Peyer's patch (tissue), 4 donors: ENCODE data around the gene CTAG1A. TPM values are rescaled to one million over a fixed set of nuclear protein-coding genes. Genes with fewer than 3 reads are reported as not detected.
A peak's percentile ranks its signal among the peaks of the same experiment; 100 is the strongest.
"Not testable (repeated sequence)": the region's sequence is repeated elsewhere in the genome, so short reads cannot be mapped to it uniquely, and the experiment has no call there.

Source experiments
- DNase-seq, 3 donors: peaks; one replicate each; pipeline ENCODE4 v3.0.0-alpha.2; 2017 to 2019
- H3K27ac ChIP-seq, 4 donors: fragments of 200-600 bp; sonication (generic); one replicate each; pipeline ENCODE4 v1.5.1; 2016 to 2019
- H3K27me3 ChIP-seq, 2 donors: fragments of 200-600 bp; sonication (generic); one replicate each; pipeline ENCODE4 v1.5.1; 2019
- H3K36me3 ChIP-seq, 3 donors: fragments of 200-600 bp; sonication (generic); one replicate each; pipeline ENCODE4 v1.5.1; 2016 to 2019
- H3K4me1 ChIP-seq, 4 donors: fragments of 200-600 bp; sonication (generic); one replicate each; pipeline ENCODE4 v1.5.1; 2016 to 2019
- H3K4me3 ChIP-seq, 4 donors: fragments of 200-600 bp; sonication (generic); 1 replicate in 3 of 4; 2 replicates in 1 of 4; pipeline ENCODE4 v1.5.1; 2016 to 2019; ENCODE audit warnings: mild to moderate bottlenecking in 1 of 4
- H3K9me3 ChIP-seq, 4 donors: fragments of 200-600 bp; sonication (generic); one replicate each; pipeline ENCODE4 v1.5.1; 2016 to 2019; ENCODE audit warnings: mild to moderate bottlenecking in 1 of 4
- POLR2A ChIP-seq, 2 donors: fragments of 450-650 bp; IDR thresholded peaks; one replicate each; pipeline ENCODE4 v1.5.1; 2017; ENCODE audit warnings: antibody characterized with exemption in 2 of 2, mild to moderate bottlenecking in 2 of 2, moderate library complexity in 2 of 2
- total RNA-seq, 4 donors: library from RNA; depleted of rRNA; stranded (reverse); fragments of >200 nt; gene quantifications; one replicate each; pipeline ENCODE4 v1.1.0, GENCODE V29; 2016
- TF ChIP-seq, protein P1 (sequence below), 6 experiments: fragments of 450-650 bp in 4 of 6; fragments of 200-600 bp in 2 of 6; sonication (generic) in 1 of 6; IDR thresholded peaks; one replicate each; pipeline ENCODE4 v1.5.1; 2017 to 2019; ENCODE audit warnings: antibody characterized with exemption in 6 of 6, mild to moderate bottlenecking in 3 of 6, moderate library complexity in 1 of 6

CTAG1A gene
- not detected for total RNA-seq

DNA sequence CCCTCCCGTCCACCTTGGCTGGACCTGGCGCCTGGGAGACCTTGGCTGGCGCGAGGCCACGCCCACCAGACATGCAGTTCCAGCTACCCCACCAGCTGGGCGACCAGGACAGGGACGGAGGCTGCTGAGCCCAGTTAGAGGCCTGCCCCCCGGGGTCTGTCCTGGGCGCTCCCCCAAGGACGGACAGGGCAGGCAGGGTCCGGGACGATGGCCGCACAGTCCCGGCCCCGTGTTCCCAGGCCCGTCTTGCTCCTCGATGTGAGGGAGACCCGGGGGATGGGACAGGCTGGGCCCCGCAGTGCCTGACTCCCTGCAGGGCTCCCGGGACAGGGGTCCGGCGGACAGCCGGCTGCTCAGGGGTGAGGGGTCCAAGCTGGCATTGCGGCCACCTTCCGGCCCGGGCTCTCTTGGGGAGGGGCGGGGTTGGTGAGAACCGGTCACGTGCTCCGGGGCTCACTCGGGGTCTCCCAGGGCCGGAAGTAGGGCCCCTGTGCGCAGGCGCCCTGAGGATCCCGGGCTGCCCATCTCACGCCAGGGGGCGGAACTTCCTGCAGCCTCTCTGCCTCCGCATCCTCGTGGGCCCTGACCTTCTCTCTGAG lies at the start of gene CTAG1A:
Gene CTAG1A, plus strand, starts transcription at position 549 of the 599 bp plus-strand sequence. CDS start 74 bp downstream, outside the sequence.
- not testable (repeated sequence) for H3K27me3 ChIP-seq, H3K4me3 ChIP-seq, H3K4me1 ChIP-seq, H3K27ac ChIP-seq, DNase-seq, H3K36me3 ChIP-seq, H3K9me3 ChIP-seq

DNA sequence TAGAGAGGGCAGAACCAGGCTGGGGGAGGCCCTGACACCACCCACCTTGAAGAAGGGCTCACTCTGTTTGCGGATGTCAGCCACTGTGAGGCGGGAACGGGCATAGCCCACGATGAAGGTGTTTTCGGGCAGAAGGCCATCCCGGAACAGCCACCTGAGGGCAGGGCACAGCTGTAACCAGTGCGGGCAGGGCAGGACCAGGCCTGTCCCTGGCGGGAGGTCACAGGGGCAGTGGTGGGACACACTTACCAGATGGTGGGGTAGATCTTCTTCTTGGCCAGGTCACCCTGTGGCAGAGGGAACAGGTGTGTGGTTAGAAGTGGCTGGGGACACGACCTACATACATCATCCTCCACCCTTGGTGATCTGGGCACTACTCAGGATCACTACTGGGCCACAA lies 49.0 kb upstream of the CTAG1A start:
- TF ChIP-seq POLR2A (IDR thresholded peaks at IDR 0.05), result no peak
- TF ChIP-seq, protein P1, sequence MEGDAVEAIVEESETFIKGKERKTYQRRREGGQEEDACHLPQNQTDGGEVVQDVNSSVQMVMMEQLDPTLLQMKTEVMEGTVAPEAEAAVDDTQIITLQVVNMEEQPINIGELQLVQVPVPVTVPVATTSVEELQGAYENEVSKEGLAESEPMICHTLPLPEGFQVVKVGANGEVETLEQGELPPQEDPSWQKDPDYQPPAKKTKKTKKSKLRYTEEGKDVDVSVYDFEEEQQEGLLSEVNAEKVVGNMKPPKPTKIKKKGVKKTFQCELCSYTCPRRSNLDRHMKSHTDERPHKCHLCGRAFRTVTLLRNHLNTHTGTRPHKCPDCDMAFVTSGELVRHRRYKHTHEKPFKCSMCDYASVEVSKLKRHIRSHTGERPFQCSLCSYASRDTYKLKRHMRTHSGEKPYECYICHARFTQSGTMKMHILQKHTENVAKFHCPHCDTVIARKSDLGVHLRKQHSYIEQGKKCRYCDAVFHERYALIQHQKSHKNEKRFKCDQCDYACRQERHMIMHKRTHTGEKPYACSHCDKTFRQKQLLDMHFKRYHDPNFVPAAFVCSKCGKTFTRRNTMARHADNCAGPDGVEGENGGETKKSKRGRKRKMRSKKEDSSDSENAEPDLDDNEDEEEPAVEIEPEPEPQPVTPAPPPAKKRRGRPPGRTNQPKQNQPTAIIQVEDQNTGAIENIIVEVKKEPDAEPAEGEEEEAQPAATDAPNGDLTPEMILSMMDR (IDR thresholded peaks at IDR 0.05), result no peak
- DNase-seq, result no peak

DNA sequence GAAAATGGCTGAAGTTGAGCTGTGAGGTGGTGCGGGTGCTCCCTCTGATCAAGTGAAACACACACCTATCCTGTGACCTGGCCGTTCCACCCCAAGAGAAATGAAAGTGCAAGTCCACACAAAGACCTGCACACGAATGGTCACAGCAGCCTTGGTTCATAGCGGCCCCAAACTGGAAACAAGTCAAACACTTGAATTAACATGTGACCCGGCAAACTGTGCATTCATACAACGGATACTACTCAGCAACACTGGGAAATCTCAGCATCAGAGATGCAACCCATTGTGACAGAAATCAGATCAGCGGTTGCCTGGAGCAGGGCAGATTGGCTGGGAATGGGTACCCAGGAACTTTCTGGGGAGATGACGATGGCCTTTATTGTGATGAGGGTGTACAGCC lies 45.9 kb upstream of the CTAG1A start:
- no peak for TF ChIP-seq POLR2A (IDR thresholded peaks at IDR 0.05)
- TF ChIP-seq, protein P1 (IDR thresholded peaks at IDR 0.05), result no peak
- Histone ChIP-seq H3K27ac (no peak overlapping the region), H3K27me3 (no peaks in the 10 kb centered on the region), H3K4me1 (peaks cover 0 to 10% (median 3%) of the 10 kb centered on the region in 4 donors), H3K36me3 (peaks cover 0 to 4% (median 0%) of the 10 kb centered on the region in 3 donors), H3K4me3 (no peak overlapping the region), H3K9me3 (no peaks in the 10 kb centered on the region)
- DNase-seq, result no peak

More for the DNA sequence above, 49.0 kb upstream of the CTAG1A start:
- H3K4me1 ChIP-seq, result peaks cover 0 to 6% (median 2%) of the 10 kb centered on the region in 4 donors
- no peaks in the 10 kb centered on the region for H3K27me3 ChIP-seq
- no peak overlapping the region for H3K4me3 ChIP-seq
- peaks cover 0 to 14% (median 0%) of the 10 kb centered on the region in 3 donors for H3K36me3 ChIP-seq
- no peaks in the 10 kb centered on the region for H3K9me3 ChIP-seq
- no peak overlapping the region for H3K27ac ChIP-seq

DNA sequence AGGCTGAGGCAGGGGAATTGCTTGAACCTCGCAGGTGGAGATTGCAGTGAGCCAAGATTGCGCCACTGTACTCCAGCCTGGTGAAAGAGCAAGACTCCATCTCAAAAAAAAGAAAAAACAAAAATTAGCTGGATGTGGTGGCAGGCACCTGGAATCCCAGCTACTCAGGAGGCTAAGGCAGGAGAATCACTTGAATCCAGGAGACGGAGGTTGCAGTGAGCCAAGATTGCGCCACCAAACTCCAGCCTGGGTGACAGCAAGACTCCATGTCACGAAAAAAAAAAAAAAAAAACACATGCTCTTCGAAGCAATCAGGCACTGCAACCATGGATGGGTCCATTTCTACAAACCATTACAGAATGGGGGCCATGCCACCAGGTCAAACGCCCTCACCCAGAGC lies 44.6 kb upstream of the CTAG1A start:
- not testable (repeated sequence) for H3K4me1 ChIP-seq, H3K27me3 ChIP-seq, H3K4me3 ChIP-seq, DNase-seq, H3K36me3 ChIP-seq, H3K9me3 ChIP-seq, H3K27ac ChIP-seq

DNA sequence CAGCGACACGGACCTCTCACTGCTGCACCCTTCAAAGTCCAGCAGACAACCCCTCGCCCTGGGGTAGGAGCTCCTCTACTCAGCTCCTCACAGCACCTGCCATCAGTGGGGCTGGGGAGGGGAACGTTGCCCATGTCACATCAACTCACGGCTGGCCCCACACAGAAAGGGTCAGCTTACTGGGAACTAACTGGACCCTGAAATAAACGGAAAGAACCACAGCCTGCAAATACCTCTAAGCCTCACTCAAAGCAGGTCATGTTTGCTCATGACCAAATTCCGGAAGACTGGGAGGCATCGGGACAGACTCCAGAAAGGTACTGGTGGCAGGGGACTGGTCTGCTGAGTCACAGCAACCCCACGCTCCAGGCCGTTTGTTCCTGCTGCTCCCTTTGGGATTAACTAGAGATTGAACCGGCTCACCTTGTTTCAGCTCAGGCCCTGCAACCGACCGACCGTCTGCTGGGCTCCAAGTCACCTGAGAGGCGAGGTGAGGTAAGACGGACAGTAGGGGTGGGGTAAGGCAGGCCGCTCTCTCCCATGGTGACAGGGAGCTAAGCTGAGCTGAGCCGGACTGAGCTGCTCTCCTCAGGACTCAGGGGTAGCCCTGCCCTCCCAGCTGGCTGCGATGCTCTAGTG lies 43.9 kb upstream of the CTAG1A start:
- peaks cover 0 to 8% (median 0%) of the 10 kb centered on the region in 4 donors for H3K4me1 ChIP-seq
- H3K9me3 ChIP-seq, result no peaks in the 10 kb centered on the region
- DNase-seq, result no peak
- no peak overlapping the region for H3K4me3 ChIP-seq
- peak overlapping the region in 1 of 4 donors; percentile 58 for H3K27ac ChIP-seq
- TF ChIP-seq POLR2A (IDR thresholded peaks at IDR 0.05), result no peak
- TF ChIP-seq, protein P1 (IDR thresholded peaks at IDR 0.05), result no peak
- H3K27me3 ChIP-seq, result no peaks in the 10 kb centered on the region
- H3K36me3 ChIP-seq, result peaks cover 0 to under 1% (median 0%) of the 10 kb centered on the region in 3 donors

DNA sequence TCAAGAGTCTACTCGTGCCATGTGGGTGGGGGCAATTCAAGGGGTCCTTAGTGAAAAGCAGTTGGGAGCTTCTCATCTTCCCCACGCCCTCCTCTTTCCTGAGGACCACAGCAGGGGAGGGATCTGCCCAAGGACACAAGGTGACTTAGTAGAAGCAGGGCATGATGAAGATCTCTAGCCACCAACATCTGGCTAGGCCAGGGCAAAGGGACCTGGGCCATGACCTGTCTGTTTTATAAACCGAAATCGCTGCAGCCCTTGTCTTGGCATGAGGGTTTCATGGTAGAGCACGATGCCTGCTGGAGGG lies 43.4 kb upstream of the CTAG1A start:
- Histone ChIP-seq H3K36me3 (no peaks in the 10 kb centered on the region), H3K4me1 (peaks cover 0 to 10% (median 0%) of the 10 kb centered on the region in 4 donors), H3K4me3 (no peak overlapping the region), H3K27me3 (no peaks in the 10 kb centered on the region), H3K27ac (peak overlapping the region; percentile 56 to 71 (median 60)), H3K9me3 (no peaks in the 10 kb centered on the region)
- TF ChIP-seq, protein P1 (IDR thresholded peaks at IDR 0.05), result no peak
- no peak for TF ChIP-seq POLR2A (IDR thresholded peaks at IDR 0.05)
- no peak for DNase-seq
